Measurements from ENCODE around the gene ZNF146.
"Not testable (repeated sequence)": the region's sequence is repeated elsewhere in the genome, so short reads cannot be mapped to it uniquely, and the experiment has no call there.

Gene ZNF146

GRCh38 chr19:36236304-36236945, 21.5 kb downstream of the ZNF146 start:
- DNase-seq: no peak

GRCh38 chr19:36236946-36237310, 22.0 kb downstream of the ZNF146 start:
- DNase-seq: no peak

DNA sequence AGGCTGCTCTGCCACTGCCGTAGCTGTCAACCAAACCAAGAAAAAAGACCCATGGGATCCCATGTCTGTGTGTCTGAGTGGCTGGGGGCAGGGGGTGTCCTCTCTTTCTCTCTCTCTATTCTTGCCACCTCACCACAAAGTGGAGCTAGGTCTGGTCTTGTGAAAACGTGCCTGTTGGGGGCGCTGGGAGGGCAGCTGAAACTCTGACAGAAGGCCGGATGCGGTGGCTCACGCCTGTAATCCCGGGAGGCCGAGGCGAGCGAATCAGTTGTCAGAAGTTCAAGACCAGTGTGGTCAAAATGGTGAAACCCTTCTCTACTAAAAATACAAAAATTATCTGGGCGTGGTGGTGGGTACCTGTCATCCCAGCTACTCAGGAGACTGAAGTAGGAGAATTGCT, 29.2 kb downstream of the ZNF146 start:
- no peak for DNase-seq

GRCh38 chr19:36245210-36246005, 30.5 kb downstream of the ZNF146 start:
- no peak for DNase-seq

DNA sequence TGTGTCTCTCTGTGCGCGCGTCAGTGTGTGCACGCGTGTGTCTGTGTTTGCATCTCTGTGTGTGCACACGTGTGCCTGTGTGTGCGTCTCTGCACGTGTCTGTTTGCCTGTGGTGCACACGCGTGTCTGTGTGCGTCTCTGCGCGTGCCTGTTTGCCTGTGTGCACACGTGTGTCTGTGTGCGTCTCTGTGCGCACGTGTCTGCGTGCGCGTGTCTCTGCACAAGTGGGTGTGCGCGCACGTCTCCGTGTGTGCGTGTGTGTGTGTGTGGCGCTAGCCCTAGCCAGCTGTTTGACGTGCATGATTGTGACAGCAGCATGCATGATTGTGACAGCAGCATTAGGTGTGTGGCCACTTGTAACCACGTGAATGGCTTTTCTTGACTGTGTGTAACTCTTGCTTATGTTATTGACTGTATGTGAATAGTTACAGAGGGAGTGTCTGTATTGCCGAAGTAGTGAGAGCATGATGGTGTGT, 31.1 kb downstream of the ZNF146 start:
- no peak for DNase-seq

- DNase-seq: no peak
These were observed 37.1 kb downstream of the ZNF146 start for GRCh38 chr19:36252047-36252446.

- no peak for DNase-seq
These were observed 39.9 kb downstream of the ZNF146 start for GRCh38 chr19:36254848-36255247.

DNA sequence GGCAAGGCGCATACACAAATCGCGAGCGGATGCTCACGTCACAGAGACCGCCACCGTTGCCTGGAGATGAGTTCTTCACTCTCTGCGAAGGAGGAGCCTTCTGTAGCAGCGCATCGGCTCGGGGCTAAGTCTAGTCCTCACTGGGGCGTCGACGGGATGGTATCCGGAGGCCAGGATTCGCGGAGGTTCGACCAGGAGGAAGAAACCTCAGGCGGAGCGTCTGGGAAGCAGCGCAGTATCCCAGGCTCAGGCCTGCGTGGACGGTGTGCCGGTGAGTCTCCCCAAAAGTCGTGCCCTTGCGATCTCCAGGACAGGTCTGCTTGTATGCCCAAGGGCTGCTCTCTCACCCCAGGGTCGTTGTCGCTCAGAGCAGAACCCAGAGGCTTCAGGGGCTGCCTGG, 40.4 kb downstream of the ZNF146 start:
- no peak for DNase-seq

DNA sequence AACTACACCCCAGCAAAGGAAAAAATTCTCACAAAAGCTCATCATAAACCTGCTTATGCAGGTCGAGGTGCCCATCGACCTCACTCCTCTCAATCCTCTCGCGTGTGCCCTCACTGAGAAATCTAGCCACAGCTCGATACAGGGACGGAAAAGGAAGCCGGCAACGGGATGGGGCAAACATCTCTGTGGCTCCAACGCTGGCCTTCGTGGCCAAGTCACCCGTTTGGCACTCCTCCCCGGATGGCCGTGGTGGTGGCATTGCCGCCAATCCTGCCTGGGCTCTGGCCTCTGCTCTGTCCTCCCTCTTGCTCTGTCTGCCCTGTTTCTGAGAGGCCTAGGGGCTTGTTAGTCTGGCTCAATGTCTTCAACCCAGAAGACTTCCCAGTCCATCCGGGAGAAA, 41.2 kb downstream of the ZNF146 start:
- no peak for DNase-seq

GRCh38 chr19:36256853-36257519, 42.1 kb downstream of the ZNF146 start:
- DNase-seq: no peak

DNA sequence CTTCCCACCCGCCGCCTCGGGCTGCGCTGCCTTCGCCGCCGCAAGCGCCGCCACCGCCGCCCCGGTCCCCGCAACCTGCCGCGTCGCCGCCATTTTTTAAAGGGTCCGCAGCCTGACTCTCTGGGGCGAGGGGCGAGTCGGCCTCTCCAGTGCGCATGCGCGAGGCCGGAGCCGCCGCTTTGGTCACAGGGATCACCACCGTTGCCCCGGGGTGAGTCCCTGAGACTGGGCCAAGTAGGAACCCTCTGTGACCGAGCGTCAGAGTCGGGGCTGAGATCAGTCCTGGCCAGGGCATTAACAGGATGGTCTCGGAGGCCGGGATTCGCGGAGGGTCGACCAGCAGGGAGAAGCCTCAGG, 42.6 kb downstream of the ZNF146 start:
- DNase-seq: no peak

GRCh38 chr19:36258028-36258875, 43.3 kb downstream of the ZNF146 start:
- DNase-seq: no peak

DNA sequence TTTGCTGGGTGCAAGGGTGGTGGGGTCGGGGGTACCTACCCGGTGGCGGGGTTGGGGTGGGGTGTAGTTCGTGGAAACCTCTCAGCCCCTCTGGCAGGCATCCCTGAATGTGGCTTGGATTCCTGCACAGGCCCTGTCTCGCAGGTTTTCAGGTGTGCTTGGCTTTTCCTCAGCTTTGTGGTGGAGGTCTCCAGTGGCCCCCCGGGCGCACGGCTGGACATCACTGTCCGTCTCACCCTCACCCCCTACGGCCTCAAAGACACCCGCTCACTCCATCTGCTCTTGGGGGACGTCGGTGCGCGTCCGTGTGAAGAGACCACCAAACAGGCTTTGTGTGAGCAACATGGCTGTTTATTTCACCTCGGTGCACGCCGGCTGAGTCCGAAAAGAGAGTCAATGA, 44.3 kb downstream of the ZNF146 start:
- DNase-seq: no peak

DNA sequence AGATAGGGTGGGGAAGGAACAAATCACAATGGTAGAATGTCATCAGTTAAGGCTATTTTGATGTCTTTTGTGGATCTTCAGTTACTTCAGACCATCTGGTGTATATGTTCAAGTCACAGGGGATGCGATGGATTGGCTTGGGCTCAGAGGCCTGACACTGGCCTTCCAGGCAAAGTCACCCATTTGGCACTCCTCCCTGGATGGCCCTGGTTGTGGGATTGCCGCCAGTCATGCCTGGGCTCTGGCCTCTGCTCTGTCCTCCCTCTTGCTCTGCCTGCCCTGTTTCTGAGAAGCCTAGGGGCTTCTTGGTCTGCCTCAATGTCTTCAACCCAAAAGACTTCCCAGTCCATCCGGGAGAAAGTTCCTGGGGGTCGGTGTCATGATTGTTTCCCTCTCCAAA, 50.2 kb downstream of the ZNF146 start:
- DNase-seq: no peak

DNA sequence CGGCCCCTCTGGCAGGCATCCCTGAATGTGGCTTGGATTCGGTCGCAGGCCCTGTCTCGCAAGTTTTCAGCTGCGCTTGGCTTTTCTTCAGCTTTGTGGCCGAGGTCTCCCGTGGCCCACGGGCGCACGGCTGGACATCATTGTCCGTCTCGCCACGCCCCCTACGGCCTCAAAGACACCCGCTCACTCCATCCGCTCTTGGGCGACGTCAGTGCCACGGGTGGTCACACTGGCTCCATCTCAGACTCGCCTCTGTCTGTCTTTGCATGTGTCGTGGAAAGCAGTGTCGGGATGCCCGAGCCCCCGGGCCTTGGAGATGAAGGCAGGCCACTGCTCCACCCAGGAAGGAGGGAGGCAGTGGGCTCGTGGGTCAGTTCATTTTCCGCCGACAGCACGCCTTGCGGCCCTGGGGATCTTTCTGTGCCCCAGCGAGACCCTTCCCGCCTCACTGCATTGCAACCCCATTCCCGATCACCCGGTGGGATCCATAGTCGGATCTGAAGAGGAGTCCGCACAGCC, 51.0 kb downstream of the ZNF146 start:
- DNase-seq: no peak

DNA sequence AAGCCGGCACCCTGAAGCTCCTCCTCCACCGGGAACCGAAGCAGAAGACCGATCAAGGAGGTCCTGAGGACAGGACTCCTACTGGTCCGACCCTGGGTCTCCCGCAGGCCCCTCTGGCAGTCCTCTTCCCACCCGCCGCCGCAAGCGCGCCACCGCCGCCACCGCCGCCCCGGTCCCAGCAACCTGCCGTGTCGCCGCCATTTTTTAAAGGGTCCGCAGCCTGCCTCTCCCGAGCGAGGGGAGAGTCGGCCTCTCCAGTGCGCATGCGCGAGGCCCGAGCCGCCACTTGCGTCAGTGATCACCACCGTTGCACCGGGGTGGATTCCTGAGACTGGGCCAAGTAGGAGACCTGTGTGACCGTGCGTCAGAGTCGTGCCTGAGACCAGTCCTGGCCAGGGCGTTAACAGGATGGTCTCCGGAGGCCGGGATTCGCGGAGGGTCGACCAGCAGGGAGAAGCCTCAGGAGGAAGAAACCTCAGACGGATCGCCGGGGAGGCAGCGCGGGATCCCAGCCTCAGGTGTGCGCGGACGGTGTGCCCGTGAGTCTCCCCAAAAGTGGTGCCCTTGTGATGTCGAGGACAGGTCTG, 51.6 kb downstream of the ZNF146 start:
- no peak for DNase-seq

DNA sequence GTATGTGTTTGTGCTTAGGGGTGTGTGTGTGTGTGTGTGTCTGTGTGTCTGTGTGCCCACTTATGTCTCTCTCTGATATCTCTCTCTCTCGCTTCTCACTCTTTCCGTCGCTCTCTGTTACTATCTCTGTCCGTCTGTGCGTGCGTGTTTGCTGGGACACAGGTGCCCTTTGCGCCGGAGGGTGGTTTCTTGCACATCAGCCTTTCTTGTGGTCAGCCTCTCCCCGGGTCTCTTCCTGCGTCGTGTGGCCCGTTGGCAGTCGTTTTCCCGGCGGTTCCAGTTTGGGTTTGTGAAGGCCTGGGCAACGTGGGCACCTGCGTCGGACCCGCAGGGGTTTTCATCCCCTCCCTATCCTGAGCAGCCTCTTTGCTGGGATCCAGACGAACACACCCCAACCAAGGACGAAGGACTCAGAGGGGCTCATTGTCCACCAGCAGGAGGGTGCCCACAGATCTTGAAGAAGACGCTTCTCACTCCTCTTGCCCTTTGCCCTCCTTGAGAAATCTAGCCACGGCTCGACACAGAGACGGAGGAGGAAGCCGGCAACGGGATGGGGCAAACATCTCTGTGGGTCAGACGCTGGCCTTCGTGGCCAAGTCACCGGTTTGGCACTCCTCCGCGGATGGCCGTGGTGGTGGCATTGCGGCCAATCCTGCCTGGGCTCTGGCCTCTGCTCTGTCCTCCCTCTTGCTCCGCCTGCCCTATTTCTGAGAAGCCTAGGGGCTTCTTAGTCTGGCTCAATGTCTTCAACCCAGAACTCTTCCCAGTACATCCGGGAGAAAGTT, 52.3 kb downstream of the ZNF146 start:
- DNase-seq: no peak

DNA sequence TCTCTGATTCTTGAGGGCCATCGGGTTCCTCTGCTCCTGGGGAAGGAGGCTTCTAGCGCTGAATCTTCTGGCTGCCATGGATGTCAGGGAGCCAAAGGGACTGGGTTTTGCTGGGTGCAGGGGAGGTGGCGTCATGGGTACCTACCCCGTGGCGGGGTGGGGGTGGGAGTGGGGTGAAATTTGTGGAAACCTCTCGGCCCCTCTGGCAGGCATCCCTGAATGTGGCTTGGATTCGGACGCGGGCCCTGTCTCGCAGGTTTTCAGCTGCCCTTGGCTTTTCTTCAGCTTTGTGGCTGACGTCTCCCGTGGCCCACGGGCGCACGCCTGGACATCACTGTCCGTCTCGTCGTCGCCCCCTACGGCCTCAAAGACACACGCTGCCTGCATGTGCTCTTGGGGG, 53.2 kb downstream of the ZNF146 start:
- DNase-seq: not testable (repeated sequence)

GRCh38 chr19:36268591-36268990, 53.7 kb downstream of the ZNF146 start:
- DNase-seq: not testable (repeated sequence)

GRCh38 chr19:36269295-36269694, 54.4 kb downstream of the ZNF146 start:
- DNase-seq: not testable (repeated sequence)
